ENCODE results near the gene MED12L.

GRCh38 chr3:151350656-151351055, 265.2 kb downstream of the MED12L start:
- TF ChIP-seq POLR2A (IDR thresholded peaks at IDR 0.05): no peak
- TF ChIP-seq, protein P1, sequence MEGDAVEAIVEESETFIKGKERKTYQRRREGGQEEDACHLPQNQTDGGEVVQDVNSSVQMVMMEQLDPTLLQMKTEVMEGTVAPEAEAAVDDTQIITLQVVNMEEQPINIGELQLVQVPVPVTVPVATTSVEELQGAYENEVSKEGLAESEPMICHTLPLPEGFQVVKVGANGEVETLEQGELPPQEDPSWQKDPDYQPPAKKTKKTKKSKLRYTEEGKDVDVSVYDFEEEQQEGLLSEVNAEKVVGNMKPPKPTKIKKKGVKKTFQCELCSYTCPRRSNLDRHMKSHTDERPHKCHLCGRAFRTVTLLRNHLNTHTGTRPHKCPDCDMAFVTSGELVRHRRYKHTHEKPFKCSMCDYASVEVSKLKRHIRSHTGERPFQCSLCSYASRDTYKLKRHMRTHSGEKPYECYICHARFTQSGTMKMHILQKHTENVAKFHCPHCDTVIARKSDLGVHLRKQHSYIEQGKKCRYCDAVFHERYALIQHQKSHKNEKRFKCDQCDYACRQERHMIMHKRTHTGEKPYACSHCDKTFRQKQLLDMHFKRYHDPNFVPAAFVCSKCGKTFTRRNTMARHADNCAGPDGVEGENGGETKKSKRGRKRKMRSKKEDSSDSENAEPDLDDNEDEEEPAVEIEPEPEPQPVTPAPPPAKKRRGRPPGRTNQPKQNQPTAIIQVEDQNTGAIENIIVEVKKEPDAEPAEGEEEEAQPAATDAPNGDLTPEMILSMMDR (IDR thresholded peaks at IDR 0.05): no peak
